Keratinocyte (primary cell): Measurements from ENCODE around the gene SPON1.

Experiments used
- EZH2 ChIP-seq: IDR thresholded peaks from one replicate; pipeline ENCODE4 v1.6.1; 2012; ENCODE audit warnings: inconsistent platforms, mild to moderate bottlenecking, low read length, moderate library complexity
- TF ChIP-seq, protein P1 (sequence below), 3 experiments: IDR thresholded peaks in 1 of 3; conservative IDR thresholded peaks in 1 of 3; optimal IDR thresholded peaks in 1 of 3; 2 replicates in 2 of 3; 3 replicates in 1 of 3; pipeline versions ENCODE3 to v1.5.1; 2011; ENCODE audit warnings: low read length in 3 of 3, mild to moderate bottlenecking in 3 of 3, moderate library complexity in 2 of 3, control low read depth in 1 of 3, inconsistent platforms in 1 of 3; ENCODE audit not compliant: insufficient read depth in 2 of 3; ENCODE audit errors: extremely low read depth in 1 of 3

DNA sequence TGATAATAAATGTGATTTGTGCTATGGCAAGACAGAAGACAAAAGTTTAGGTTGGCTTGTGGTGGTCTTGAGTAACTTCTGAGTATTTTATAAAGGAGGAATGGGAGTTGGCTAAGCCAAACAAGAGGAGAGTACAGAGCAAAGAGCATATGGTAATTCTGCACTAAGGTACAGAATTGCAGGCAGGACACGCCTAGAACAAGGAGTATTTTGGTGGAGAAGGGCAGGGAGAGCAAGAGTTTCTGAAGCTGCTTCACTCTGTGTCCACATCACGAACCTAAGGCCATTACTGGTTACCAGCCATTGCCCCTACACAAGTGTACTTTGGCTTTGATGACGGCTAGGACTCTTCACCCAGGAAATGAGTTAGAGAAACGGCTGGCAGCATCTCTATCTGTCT lies 170.9 kb downstream of the SPON1 start:
- TF ChIP-seq, protein P1, sequence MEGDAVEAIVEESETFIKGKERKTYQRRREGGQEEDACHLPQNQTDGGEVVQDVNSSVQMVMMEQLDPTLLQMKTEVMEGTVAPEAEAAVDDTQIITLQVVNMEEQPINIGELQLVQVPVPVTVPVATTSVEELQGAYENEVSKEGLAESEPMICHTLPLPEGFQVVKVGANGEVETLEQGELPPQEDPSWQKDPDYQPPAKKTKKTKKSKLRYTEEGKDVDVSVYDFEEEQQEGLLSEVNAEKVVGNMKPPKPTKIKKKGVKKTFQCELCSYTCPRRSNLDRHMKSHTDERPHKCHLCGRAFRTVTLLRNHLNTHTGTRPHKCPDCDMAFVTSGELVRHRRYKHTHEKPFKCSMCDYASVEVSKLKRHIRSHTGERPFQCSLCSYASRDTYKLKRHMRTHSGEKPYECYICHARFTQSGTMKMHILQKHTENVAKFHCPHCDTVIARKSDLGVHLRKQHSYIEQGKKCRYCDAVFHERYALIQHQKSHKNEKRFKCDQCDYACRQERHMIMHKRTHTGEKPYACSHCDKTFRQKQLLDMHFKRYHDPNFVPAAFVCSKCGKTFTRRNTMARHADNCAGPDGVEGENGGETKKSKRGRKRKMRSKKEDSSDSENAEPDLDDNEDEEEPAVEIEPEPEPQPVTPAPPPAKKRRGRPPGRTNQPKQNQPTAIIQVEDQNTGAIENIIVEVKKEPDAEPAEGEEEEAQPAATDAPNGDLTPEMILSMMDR (optimal IDR thresholded peaks at IDR 0.05 in 1 of 3, IDR thresholded peaks at IDR 0.05 in 1 of 3, conservative IDR thresholded peaks at IDR 0.05 in 1 of 3; ENCODE audit: extremely low read depth in 1 of 3, insufficient read depth in 2 of 3, low read length in 3 of 3): no peak
- no peak for TF ChIP-seq EZH2
